ENCODE measurements around the gene EFCAB8.
"Not testable (repeated sequence)": the region's sequence is repeated elsewhere in the genome, so short reads cannot be mapped to it uniquely, and the experiment has no call there.

The EFCAB8 gene

GRCh38 chr20:32842688-32843524 lies 15.8 kb upstream of the EFCAB8 start:
- DNase-seq (ENCODE audit: low read depth in 2 of 2), result no peak

- no peak for DNase-seq (ENCODE audit: low read depth in 2 of 2)
Observed at GRCh38 chr20:32845786-32846185, 12.9 kb upstream of the EFCAB8 start.

GRCh38 chr20:32846852-32847251 lies 11.9 kb upstream of the EFCAB8 start:
- DNase-seq (ENCODE audit: low read depth in 2 of 2), result no peak

GRCh38 chr20:32847964-32848363 lies 10.8 kb upstream of the EFCAB8 start:
- DNase-seq (ENCODE audit: low read depth in 2 of 2), result no peak

- no peak for DNase-seq (ENCODE audit: low read depth in 2 of 2)
Observed at GRCh38 chr20:32848846-32849245, 9.9 kb upstream of the EFCAB8 start.

- DNase-seq (ENCODE audit: low read depth in 2 of 2), result no peak
Observed at GRCh38 chr20:32849577-32849976, 9.1 kb upstream of the EFCAB8 start.

GRCh38 chr20:32855387-32855786 lies 3.3 kb upstream of the EFCAB8 start:
- no peak for DNase-seq (ENCODE audit: low read depth in 2 of 2)

GRCh38 chr20:32858189-32858588 lies 534 bp upstream of the EFCAB8 start:
- DNase-seq (ENCODE audit: low read depth in 2 of 2), result no peak

- DNase-seq (ENCODE audit: low read depth in 2 of 2), result no peak
Observed at GRCh38 chr20:32861446-32861845, 2.7 kb downstream of the EFCAB8 start.

- no peak for DNase-seq (ENCODE audit: low read depth in 2 of 2)
Observed at GRCh38 chr20:32869562-32869961, 10.8 kb downstream of the EFCAB8 start.

GRCh38 chr20:32870526-32870925 lies 11.8 kb downstream of the EFCAB8 start:
- not testable (repeated sequence) for DNase-seq (ENCODE audit: low read depth in 2 of 2)

GRCh38 chr20:32870985-32871384 lies 12.3 kb downstream of the EFCAB8 start:
- DNase-seq (ENCODE audit: low read depth in 2 of 2), result no peak

- no peak for DNase-seq (ENCODE audit: low read depth in 2 of 2)
Observed at GRCh38 chr20:32871627-32872160, 13.0 kb downstream of the EFCAB8 start.

- DNase-seq (ENCODE audit: low read depth in 2 of 2), result no peak
Observed at GRCh38 chr20:32872266-32872665, 13.5 kb downstream of the EFCAB8 start.

GRCh38 chr20:32875673-32876072 lies 16.9 kb downstream of the EFCAB8 start:
- no peak for DNase-seq (ENCODE audit: low read depth in 2 of 2)

- no peak for DNase-seq (ENCODE audit: low read depth in 2 of 2)
Observed at GRCh38 chr20:32877507-32877906, 18.8 kb downstream of the EFCAB8 start.

GRCh38 chr20:32878820-32879219 lies 20.1 kb downstream of the EFCAB8 start:
- no peak for DNase-seq (ENCODE audit: low read depth in 2 of 2)

- no peak for DNase-seq (ENCODE audit: low read depth in 2 of 2)
Observed at GRCh38 chr20:32879538-32879937, 20.8 kb downstream of the EFCAB8 start.

- no peak for DNase-seq (ENCODE audit: low read depth in 2 of 2)
Observed at GRCh38 chr20:32880635-32881034, 21.9 kb downstream of the EFCAB8 start.

GRCh38 chr20:32883081-32883480 lies 24.4 kb downstream of the EFCAB8 start:
- DNase-seq (ENCODE audit: low read depth in 2 of 2), result no peak

GRCh38 chr20:32885185-32885584 lies 26.5 kb downstream of the EFCAB8 start:
- no peak for DNase-seq (ENCODE audit: low read depth in 2 of 2)

- no peak for DNase-seq (ENCODE audit: low read depth in 2 of 2)
Observed at GRCh38 chr20:32885952-32886351, 27.2 kb downstream of the EFCAB8 start.

GRCh38 chr20:32886652-32887051 lies 27.9 kb downstream of the EFCAB8 start:
- DNase-seq (ENCODE audit: low read depth in 2 of 2), result no peak

GRCh38 chr20:32887492-32887891 lies 28.8 kb downstream of the EFCAB8 start:
- DNase-seq (ENCODE audit: low read depth in 2 of 2), result no peak

Data from stimulated activated CD8-positive, alpha-beta memory T cell treated with anti-CD3 and anti-CD28 coated beads, Interleukin-15, amount 100 ng/mL, for 4 hours (primary cell).